ENCODE measurements around the gene TTC24. TPM values are rescaled to one million over a fixed set of nuclear protein-coding genes. Genes with fewer than 3 reads are reported as not detected.
"Not testable (repeated sequence)": the region's sequence is repeated elsewhere in the genome, so short reads cannot be mapped to it uniquely, and the experiment has no call there.

The TTC24 gene
- total RNA-seq, 1 experiment from 2014 or later = not detected

GRCh38 chr1:156607344-156607743 is 27.8 kb downstream of the TTC24 start:
- not testable (repeated sequence) for DNase-seq (ENCODE audit: low read depth)

DNA sequence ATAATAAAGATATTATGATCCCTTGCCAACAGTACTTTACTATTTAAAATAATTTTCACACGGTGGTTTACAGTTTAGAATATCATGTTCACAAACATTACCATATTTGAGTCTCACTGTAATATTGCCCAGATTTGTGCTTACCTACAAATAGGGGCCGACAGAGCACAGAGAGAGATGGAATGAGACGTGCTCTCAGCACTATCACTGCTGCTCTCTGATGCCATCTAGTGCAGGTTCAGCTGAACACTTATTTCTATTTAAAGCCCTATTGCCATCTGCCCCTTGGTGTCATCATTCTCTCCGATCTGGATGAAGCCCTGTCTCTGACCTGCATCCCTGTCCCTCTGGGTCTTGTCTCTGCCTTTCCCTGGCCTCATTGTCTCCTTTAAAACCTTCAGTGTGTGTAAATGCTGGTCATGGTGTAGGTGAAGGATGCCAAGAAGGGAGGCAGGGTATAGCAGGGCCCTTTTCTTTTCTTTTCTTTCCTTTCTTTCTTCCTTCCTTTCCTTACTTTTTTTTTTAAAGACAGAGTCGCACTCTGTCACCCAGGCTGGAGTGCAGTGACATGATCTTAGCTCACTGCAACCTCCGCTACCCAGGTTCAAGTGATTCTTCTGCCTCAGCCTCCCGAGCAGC is 28.6 kb downstream of the TTC24 start:
- peak; percentile 71 for DNase-seq (ENCODE audit: low read depth)

- no peak for DNase-seq (ENCODE audit: low read depth)
Observed at GRCh38 chr1:156608981-156609380, 29.5 kb downstream of the TTC24 start.

- DNase-seq (ENCODE audit: low read depth) = not testable (repeated sequence)
Observed at GRCh38 chr1:156610072-156610471, 30.5 kb downstream of the TTC24 start.

DNA sequence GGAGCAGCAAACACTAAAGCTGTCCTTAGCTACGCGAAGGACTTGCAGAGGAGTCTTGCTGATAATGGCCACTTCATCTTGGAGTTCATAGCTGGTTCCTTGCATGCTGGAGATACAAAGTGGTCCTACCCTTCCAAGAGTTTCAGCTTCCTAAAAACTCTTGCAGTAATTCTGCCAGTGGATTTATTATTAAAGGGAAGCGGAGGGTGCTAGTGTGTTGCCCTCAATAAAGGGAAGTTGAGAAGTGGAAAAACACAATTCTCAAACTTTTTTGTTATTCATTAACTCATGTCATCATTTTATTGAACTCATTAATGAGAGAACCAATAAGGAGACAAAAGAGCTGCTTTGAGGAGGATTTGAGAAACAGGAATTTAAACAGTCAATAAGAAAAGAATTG is 33.1 kb downstream of the TTC24 start:
- DNase-seq (ENCODE audit: low read depth) = no peak

DNA sequence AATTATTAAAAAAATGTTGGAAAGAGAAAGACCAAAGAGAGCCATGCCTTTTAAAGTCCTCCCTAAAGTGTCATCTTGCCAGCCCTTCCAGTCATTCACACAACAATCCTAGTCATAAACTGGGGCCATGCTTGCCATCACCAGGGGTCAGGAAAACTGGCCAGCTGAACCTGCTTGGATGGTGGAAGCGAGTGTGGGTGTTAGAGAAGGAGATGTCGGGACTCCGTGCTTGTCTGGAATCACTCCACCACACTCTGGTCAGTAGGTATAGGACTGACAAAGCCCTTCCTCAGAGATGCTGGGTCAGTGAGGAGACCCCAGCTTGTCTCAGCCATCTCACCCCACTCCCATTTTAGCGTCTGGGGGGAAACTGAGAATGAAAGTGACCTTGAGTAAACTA is 36.4 kb downstream of the TTC24 start:
- no peak for DNase-seq (ENCODE audit: low read depth)

- DNase-seq (ENCODE audit: low read depth) = peak; percentile 58
Observed at GRCh38 chr1:156616463-156616862, 36.9 kb downstream of the TTC24 start.

- DNase-seq (ENCODE audit: low read depth) = no peak
Observed at GRCh38 chr1:156618853-156619581, 39.5 kb downstream of the TTC24 start, which contains the start of gene HAPLN2. Gene HAPLN2 (plus strand): TSS chr1:156619415. CDS start chr1:156623491, 4,076 bp downstream.

DNA sequence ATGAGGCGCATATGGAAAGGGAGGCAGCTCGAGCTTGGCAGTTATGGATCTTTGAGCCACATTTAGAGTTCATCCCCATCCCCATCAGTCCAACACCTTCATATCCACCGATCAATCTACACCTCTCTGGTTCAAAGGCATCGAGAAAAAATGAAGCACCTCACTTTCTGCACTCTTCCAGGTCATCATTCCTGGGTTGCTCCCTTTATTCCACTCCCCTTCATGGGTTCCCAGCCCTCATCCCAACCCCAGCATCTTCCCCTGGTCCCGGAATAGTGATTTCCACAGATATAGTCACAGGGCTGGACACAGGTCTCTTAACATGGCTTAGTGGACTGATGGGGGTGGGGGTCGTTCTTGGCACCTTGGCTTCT is 40.0 kb downstream of the TTC24 start:
- no peak for DNase-seq (ENCODE audit: low read depth)

- DNase-seq (ENCODE audit: low read depth) = no peak
Observed at GRCh38 chr1:156622581-156623297, 43.2 kb downstream of the TTC24 start.

- peak; percentile 24 for DNase-seq (ENCODE audit: low read depth)
Observed at GRCh38 chr1:156623946-156624813, 44.7 kb downstream of the TTC24 start.

DNA sequence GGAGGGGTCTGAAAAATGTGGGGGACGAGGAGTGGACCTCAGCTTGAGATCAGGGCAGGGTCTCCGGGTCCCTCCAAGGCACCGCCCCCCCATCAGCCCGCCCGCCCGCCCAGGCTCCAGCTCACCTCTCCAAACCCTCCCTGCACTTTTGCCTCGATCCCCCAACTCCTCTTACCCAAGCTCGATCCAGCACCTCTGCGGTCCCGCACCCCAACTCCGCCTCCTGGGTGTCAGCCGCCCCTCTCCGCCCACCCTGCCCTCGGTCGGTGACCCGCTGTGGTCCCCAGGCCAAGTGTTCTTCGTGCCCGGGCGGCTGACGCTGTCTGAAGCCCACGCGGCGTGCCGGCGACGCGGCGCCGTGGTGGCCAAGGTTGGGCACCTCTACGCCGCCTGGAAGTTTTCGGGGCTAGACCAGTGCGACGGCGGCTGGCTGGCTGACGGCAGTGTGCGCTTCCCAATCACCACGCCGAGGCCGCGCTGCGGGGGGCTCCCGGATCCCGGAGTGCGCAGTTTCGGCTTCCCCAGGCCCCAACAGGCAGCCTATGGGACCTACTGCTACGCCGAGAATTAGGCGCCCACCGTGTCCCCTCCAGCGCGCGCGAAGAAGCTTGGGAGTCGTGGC is 45.4 kb downstream of the TTC24 start:
- no peak for DNase-seq (ENCODE audit: low read depth)

- no peak for DNase-seq (ENCODE audit: low read depth)
Observed at GRCh38 chr1:156625436-156626078, 46.0 kb downstream of the TTC24 start.

GRCh38 chr1:156626079-156626438 is 46.5 kb downstream of the TTC24 start:
- no peak for DNase-seq (ENCODE audit: low read depth)

- DNase-seq (ENCODE audit: low read depth) = peak; percentile 81
Observed at GRCh38 chr1:156627313-156627880, 47.9 kb downstream of the TTC24 start.

- no peak for DNase-seq (ENCODE audit: low read depth)
Observed at GRCh38 chr1:156629823-156630449, 50.4 kb downstream of the TTC24 start.

DNA sequence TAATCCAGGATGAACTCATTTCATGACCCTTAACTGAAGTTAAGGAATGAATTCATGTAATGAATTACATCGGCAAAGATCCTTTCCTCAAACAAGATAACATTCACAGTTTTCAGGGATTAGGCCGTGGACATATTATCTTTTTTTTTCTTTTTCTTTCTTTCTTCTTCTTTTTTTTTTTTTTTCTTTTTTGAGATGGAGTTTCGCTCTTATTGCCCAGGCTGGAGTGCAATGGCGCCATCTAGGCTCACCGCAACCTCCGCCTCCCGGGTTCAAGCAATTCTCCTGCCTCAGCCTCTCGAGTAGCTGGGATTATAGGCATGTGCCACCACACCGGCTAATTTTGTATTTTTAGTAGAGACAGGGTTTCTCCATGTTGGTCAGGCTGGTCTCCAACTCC is 51.6 kb downstream of the TTC24 start:
- DNase-seq (ENCODE audit: low read depth) = not testable (repeated sequence)

GRCh38 chr1:156632355-156632754 is 52.8 kb downstream of the TTC24 start:
- no peak for DNase-seq (ENCODE audit: low read depth)

All from LHCN-M2 (cell line).